ENCODE data around the gene METRNL.

METRNL gene

DNA sequence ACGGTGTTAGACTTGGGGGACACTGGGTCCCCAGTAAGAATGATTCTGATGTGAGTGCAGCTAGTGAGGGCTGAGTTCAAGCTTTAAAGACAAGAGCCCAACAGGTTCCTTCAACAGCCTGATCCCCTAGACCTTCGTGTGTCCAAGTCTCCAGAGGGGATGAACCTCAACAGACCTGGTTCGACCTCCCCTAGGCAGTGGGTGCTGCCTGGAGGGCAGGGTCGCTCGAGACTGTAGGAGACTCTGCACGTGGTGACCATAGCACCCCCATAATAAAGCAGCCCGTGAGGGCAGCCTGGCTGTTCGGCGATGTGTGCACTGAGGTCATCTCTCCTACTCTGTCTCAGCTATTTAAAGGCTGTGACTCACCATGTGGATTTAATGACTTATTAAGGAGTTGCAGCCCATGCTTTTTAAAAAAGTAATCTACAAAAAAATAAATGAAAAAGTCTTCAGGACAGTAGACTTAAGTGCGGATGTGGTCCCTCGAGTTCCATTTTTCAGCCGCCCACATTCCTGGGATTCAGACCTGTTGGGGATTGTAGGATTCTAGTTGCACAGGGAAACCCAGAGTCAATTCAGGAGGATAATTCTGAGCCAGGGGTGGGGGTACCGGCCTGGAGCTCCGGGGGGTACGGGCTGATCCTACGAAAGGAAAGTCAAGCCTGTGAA, 23.4 kb upstream of the METRNL start:
- no peak overlapping the region for H2AFZ ChIP-seq (ENCODE audit: low read depth, low read length)
- H3K36me3 ChIP-seq (replicated peaks; ENCODE audit: low read depth, low read length) = no peaks in the 10 kb centered on the region
- peaks cover 14% of the 10 kb centered on the region for H3K4me1 ChIP-seq (ENCODE audit: low read length)
- TF ChIP-seq, protein P1, sequence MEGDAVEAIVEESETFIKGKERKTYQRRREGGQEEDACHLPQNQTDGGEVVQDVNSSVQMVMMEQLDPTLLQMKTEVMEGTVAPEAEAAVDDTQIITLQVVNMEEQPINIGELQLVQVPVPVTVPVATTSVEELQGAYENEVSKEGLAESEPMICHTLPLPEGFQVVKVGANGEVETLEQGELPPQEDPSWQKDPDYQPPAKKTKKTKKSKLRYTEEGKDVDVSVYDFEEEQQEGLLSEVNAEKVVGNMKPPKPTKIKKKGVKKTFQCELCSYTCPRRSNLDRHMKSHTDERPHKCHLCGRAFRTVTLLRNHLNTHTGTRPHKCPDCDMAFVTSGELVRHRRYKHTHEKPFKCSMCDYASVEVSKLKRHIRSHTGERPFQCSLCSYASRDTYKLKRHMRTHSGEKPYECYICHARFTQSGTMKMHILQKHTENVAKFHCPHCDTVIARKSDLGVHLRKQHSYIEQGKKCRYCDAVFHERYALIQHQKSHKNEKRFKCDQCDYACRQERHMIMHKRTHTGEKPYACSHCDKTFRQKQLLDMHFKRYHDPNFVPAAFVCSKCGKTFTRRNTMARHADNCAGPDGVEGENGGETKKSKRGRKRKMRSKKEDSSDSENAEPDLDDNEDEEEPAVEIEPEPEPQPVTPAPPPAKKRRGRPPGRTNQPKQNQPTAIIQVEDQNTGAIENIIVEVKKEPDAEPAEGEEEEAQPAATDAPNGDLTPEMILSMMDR (IDR thresholded peaks at IDR 0.05; ENCODE audit: low read depth, low read length) = no peak
- TF ChIP-seq EZH2phosphoT487 (IDR thresholded peaks at IDR 0.05; ENCODE audit: low read depth) = no peak
- no peaks in the 10 kb centered on the region for H3K9me3 ChIP-seq (ENCODE audit: insufficient read depth, low read length)
- H3K27ac ChIP-seq (ENCODE audit: low read length) = no peak overlapping the region
- H3K4me2 ChIP-seq (ENCODE audit: low read length) = no peak overlapping the region
- no peaks in the 10 kb centered on the region for H3K79me2 ChIP-seq (ENCODE audit: low read length)
- no peak overlapping the region for H3K9ac ChIP-seq (ENCODE audit: low read length)
- H3K27me3 ChIP-seq (ENCODE audit: low read depth, low read length) = no peaks in the 10 kb centered on the region
- H3K4me3 ChIP-seq (ENCODE audit: low read length) = no peak overlapping the region
- H4K20me1 ChIP-seq (ENCODE audit: insufficient read depth, low read length) = no peaks in the 10 kb centered on the region

DNA sequence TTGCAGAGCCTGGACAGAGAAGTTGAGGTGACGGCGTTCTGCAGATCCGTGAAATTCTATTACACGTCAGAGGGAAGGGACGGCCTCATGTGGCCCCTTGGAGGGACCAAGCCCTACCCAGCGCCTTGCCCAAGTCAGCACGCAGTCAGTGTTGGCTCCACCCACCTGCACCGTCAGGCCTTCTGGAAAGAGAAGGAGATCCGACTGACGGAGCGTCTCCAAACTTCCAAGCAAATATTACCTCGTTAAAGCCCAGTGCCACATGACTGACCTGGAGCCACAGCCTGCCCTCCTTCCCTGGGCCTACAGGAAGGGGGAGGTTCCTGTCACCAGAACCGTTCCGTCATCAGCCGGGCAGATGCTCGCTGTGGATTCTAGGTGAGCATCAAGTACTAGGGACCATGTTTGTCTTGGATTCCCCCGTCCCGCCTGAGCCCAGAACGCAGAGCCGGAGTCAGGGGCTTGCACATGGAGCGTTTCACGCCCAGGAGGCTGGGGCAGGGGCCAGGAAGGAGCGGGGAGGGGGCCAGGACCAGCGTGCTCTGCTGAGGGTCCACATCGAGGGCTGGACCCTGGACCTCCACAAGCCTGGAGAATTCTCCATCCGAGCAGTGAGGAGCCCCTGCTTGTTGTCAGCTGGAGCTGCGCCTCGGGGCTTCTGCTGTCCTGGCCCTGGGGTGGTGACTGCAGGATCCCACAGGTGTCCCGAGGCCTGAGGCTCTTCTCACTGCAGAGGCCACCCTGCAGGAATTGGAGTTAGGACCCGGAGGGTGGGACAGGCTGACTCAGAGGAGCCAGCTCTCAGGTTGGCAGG, 22.6 kb upstream of the METRNL start:
- H3K4me1 ChIP-seq (ENCODE audit: low read length) = peaks cover 14% of the 10 kb centered on the region
- H4K20me1 ChIP-seq (ENCODE audit: insufficient read depth, low read length) = no peaks in the 10 kb centered on the region
- H3K4me2 ChIP-seq (ENCODE audit: low read length) = no peak overlapping the region
- no peak overlapping the region for H3K4me3 ChIP-seq (ENCODE audit: low read length)
- H3K36me3 ChIP-seq (replicated peaks; ENCODE audit: low read depth, low read length) = no peaks in the 10 kb centered on the region
- H3K79me2 ChIP-seq (ENCODE audit: low read length) = no peaks in the 10 kb centered on the region
- TF ChIP-seq, protein P1 (IDR thresholded peaks at IDR 0.05; ENCODE audit: low read depth, low read length) = no peak
- TF ChIP-seq EZH2phosphoT487 (IDR thresholded peaks at IDR 0.05; ENCODE audit: low read depth) = no peak
- H3K27me3 ChIP-seq (ENCODE audit: low read depth, low read length) = no peaks in the 10 kb centered on the region
- H3K27ac ChIP-seq (ENCODE audit: low read length) = no peak overlapping the region
- H3K9me3 ChIP-seq (ENCODE audit: insufficient read depth, low read length) = no peaks in the 10 kb centered on the region
- no peak overlapping the region for H2AFZ ChIP-seq (ENCODE audit: low read depth, low read length)
- no peak overlapping the region for H3K9ac ChIP-seq (ENCODE audit: low read length)

DNA sequence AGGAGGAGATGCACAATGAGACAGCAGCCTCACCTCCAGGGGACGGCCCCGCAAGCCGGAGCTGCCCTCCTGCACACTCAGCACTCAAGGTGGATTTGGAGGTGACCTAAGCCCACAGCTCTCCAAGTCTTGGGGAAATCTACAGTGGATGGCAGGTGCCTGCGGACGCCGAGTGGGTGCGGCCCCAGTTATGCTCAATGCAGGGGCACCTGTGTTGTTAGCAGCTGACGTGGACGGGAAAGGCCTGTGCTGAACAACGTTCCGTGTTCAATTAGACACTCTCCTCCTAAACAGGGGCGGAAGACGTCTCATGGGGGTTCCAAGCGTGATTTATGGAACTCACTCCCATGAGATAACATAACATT, 22.0 kb upstream of the METRNL start:
- Histone ChIP-seq H2AFZ (ENCODE audit: low read depth, low read length) (no peak overlapping the region), H3K4me2 (ENCODE audit: low read length) (no peak overlapping the region), H3K27me3 (ENCODE audit: low read depth, low read length) (no peaks in the 10 kb centered on the region), H3K9ac (ENCODE audit: low read length) (no peak overlapping the region), H3K9me3 (ENCODE audit: insufficient read depth, low read length) (no peaks in the 10 kb centered on the region), H3K36me3 (replicated peaks; ENCODE audit: low read depth, low read length) (no peaks in the 10 kb centered on the region), H3K4me3 (ENCODE audit: low read length) (no peak overlapping the region), H3K4me1 (ENCODE audit: low read length) (peaks cover 10% of the 10 kb centered on the region), H3K79me2 (ENCODE audit: low read length) (no peaks in the 10 kb centered on the region), H3K27ac (ENCODE audit: low read length) (no peak overlapping the region), H4K20me1 (ENCODE audit: insufficient read depth, low read length) (no peaks in the 10 kb centered on the region)
- no peak for TF ChIP-seq EZH2phosphoT487 (IDR thresholded peaks at IDR 0.05; ENCODE audit: low read depth)
- TF ChIP-seq, protein P1 (IDR thresholded peaks at IDR 0.05; ENCODE audit: low read depth, low read length) = no peak

DNA sequence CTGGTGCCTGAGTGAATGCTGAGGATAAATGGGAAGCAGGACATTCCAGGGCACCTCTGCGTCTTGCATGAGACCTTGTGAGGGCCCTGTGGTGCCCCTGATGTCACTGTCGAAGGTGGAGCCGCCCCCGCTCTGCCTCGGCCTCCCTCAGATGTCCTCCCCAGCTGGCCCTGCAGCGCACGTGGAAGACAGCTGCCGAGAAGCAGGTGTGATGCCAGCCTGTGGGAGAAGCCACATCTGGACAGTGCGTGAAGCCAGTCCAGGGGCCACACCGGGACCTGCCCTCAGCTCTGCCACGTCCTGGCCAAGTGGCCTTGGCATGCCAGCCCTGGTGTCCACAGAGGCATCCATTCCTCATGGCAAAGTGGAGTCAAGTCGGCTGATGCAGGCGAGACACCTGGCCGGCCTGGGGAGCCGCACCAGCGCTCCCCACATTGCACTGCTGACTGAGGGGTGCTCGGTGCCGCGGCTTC, 21.6 kb upstream of the METRNL start:
- Histone ChIP-seq H3K9me3 (ENCODE audit: insufficient read depth, low read length) (no peaks in the 10 kb centered on the region), H3K9ac (ENCODE audit: low read length) (no peak overlapping the region), H3K36me3 (replicated peaks; ENCODE audit: low read depth, low read length) (no peaks in the 10 kb centered on the region), H3K27me3 (ENCODE audit: low read depth, low read length) (no peaks in the 10 kb centered on the region), H2AFZ (ENCODE audit: low read depth, low read length) (no peak overlapping the region), H4K20me1 (ENCODE audit: insufficient read depth, low read length) (no peaks in the 10 kb centered on the region), H3K4me3 (ENCODE audit: low read length) (no peak overlapping the region), H3K79me2 (ENCODE audit: low read length) (no peaks in the 10 kb centered on the region), H3K27ac (ENCODE audit: low read length) (no peak overlapping the region), H3K4me1 (ENCODE audit: low read length) (peaks cover 9% of the 10 kb centered on the region), H3K4me2 (ENCODE audit: low read length) (no peak overlapping the region)
- TF ChIP-seq EZH2phosphoT487 (IDR thresholded peaks at IDR 0.05; ENCODE audit: low read depth) = no peak
- TF ChIP-seq, protein P1 (IDR thresholded peaks at IDR 0.05; ENCODE audit: low read depth, low read length) = no peak
